HG03097 (cell line): ENCODE measurements around the gene LENG9.
"Not testable (repeated sequence)": the region's sequence is repeated elsewhere in the genome, so short reads cannot be mapped to it uniquely, and the experiment has no call there.

ENCODE experiments used
- ATAC-seq: cut with Tn5 transposase; IDR thresholded peaks from one replicate; pipeline ENCODE4 v1.9.1; 2021; ENCODE audit not compliant: unreplicated experiment, low FRiP score

The LENG9 gene

DNA sequence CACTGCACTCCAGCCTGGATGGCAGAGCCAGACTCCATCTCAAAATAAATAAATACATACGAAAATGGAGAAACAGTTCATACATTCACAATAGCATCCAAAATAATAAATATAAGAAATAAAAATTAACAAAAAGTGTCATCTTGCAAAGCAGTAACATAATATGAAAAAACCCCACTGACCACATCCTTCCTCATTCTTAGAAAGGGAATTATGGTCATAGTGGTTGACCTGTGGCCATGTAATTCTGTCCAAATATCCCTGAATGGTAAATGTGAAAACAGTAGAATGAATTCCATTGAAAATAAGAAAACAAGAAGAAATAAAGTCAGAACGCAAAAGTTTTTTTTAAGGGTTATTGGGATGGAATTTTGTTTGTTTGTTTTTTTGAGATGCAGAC lies 16.5 kb upstream of the LENG9 start:
- ATAC-seq = no peak

DNA sequence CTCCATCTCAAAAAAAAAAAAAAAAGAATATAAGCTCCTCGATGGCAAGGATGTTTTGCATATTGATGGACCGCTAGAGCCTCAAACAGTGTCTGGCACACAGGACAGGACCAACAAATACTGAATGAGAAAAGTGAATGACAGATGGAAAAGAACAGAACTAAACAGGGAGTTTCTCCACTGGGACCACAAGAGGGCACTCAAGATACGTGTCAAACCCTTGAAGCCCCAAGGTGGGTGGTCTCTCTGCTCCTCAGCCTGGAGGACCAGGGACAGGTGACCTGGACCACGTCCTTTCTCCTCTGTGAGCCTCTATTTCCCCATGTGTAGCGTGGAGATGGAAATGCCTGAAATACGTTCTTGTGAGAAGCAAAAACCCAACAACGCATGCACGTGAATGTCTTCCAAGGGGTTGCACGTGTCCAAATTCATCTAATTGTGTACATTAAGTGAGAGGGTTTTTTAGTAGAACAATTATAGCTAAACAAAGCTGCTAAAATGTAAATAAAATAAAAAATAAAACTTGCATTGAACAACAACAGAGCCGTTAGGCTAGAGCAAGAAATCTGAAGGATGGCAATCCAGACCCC lies 15.2 kb upstream of the LENG9 start:
- no peak for ATAC-seq

DNA sequence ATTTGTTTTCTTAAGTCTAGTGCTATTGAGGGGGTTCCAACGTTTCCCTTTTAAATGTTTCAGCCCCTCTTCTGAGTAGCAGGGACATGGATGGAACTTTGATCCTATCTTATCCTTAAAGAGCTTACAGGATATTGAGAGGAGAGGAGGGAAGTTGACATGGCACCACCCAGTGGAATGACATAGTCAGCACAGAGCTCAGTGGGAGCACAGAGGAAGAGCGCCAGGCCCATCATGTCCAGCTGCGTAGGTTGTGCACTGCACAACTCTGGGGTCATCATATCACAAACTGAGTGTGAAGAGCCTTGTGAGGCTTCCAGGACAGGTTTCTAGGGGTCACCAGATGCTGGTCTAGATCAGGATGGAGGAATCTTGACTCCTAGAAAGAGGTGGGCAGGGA lies 14.1 kb upstream of the LENG9 start:
- ATAC-seq = no peak

DNA sequence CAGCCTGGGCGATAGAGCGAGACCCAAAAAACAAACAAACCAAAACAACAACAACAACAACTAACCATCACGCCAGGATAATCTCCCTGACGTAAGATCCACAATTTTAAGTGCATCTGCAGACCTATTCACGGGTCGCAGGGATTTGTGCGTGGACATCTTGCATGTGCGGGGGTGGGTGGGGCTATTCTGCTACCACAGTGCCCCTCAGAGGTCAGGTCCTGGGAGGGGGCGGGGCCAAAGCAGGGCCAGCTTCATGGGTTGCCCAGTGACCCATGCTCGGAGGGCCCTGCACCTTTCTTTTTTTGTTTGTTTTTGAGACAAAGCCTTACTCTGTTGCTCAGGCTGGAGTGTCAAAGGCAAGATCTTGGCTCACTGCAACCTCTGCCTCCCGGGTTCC lies 12.1 kb upstream of the LENG9 start:
- no peak for ATAC-seq

DNA sequence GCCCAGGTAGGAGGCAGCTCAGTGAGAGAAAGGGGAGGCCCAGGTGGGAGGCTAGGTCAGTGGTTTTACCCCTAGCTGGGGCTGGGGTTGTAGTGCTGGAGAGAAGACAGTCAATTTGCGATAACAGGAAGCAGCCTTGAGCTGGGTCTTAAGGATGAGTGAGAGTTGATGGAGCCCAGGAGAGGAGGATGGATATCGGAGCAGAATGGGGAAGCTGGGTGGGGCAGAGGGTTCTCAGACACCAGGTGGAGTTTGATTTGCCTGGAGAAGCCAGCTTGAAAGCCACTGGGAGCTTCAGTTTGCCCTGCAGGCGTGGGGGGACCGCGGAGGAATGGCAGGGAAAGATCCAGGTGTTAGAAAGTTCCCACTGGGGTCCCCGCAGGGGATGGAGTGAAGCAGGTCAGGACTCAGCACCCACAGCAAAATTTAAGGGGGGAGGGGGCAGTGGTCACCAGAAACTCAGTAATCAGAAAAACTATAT lies 10.4 kb upstream of the LENG9 start:
- no peak for ATAC-seq

DNA sequence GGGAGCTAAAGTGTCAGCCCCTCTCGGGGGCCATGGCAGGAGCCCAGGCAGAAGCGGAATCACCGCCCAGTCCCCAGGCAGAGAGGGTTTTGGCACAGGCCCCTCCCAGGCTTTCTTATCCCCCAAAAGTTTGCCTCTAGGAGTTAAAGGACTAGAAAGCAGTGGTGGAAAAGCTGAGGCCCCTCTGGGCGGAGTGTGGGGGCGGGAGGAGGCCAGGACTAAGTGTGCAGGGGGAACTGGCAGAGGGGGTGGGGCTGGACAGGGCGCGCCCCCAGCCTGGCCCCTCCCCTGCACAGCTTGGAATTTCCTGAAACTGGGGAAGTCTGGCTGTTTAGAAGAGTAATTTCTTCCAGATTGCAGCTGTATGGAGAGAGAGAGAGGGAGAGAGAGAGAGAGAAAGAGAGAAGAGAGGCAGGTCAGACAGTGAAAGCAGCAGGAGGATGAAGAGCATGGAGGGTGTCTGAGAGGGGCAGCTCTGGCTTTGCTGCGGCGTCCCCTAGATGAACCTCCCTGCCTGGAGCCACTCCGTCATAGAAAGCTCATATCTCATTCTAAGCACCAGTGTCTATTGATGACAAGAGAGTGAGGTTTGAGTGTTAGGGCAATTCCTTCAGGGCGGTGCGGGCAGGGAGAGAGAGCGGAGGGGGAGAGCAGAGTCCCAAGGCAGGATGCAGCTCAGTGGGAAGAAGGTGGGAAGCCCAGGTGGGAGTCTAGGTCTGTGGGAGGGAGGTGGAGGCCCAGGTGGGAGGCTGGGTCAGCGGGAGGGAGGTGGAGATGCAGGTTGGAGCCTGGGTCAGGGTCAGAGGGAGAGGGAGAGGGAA lies 9.7 kb upstream of the LENG9 start, which contains the start of gene CDC42EP5:
CDC42EP5 (minus strand) TSS at position 226 of the 821 bp plus-strand sequence. CDS start 7,749 bp downstream, outside the sequence.
- no peak for ATAC-seq

DNA sequence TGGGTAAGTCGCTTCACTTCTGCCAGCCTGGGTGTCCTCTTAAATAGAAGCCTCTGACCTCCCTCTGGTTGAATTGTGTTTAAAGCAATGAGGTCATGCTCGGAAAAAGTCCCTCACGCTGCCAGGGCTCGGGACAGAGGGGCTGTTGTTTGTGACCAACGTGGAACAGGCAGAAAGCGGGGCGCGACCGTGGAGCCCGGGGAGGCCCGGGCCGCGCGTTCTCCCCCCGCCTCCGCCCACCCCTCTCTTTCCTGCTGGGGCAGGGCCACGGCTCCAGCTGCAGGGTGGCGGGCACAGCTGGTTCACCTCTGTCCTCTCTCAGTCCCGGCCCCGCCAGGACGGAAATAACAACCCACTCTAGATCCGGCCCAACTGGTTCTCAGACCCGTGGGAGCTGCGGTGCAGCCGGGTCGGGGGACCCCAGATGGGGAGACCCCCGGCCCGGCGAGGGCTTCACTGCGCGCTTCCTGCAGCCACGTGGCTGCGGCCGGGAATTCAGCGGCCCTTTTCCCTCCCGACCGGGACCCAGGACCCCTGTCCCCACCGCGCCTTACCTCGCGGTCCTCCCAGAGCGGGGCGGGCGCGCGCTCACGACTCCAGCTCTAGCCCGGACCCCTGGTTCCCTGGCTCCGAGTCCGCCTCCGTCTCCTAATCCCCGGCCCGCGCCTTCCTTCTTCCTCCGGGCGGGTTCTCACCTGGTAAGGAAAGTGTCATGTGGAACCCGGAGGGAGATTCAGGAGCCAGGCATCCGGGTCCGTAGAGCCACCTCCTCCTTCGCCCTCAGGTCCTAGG lies 7.6 kb upstream of the LENG9 start:
- no peak for ATAC-seq

DNA sequence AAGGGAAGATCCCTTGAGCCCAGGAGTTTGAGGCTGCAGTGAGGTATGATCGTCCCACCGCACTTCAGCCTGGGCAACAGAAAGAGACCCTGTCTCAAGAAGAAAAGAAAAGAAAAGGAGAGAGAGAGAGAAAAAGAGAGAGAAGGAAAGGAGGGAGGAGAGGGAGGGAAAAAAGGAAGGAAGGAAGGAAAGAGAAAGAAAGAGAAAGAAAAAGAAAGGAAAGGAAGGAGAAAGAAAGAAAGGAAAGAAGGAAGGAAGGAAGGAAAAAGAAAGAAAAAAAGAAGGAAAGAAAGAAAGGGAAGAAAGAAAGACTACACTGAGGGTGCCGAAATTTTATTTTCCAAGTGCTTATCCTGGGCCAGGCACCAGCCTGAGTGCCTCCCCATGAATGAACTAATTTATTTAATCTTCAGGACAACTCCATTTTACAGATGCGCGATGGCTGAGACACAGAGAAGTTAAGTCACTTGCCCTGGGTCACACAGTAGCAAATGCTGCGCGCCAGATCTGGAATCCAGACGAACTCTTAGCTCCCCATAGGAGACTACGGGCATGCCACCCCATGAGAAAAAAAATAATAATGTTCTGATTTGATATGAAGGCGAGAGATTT lies 6.8 kb upstream of the LENG9 start:
- ATAC-seq = no peak

DNA sequence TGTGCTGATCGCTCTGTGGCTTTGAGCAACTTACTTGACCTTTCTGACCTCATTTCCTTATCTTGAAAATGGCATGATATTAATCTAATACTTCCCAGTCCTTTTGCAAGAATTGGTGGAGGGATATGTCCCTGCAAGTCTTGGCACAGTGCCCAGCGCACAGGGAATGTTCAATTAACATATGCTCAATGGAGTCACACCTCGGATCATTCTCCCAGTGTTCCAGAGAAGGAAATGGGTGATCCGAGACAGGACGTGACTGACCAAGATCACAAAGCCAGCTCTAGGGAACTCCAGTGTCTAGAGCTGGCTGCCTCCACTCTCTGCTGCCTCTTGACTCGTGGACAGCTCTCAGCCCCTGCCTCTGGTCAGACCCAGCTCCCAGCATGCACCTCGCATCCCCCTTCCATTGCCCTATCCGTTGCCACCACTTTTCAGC lies 5.9 kb upstream of the LENG9 start:
- ATAC-seq = no peak

DNA sequence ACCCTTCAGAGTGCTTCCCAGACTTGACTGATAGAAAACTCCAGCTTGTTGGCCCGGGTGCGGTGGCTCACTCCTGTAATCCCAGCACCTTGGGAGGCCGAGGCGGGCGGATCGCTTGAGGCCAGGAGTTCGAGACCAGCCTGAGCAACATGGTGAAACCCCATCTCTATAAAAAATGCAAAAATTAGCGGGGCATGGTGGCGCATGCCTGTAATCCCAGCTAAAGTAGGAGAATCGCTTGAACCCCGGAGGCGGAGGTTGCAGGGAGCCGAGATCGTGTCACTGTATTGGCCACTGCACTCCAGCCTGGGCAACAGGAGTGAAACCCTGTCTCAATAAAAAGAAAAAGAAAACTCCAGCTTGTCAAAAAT lies 2.5 kb upstream of the LENG9 start:
- ATAC-seq = not testable (repeated sequence)

DNA sequence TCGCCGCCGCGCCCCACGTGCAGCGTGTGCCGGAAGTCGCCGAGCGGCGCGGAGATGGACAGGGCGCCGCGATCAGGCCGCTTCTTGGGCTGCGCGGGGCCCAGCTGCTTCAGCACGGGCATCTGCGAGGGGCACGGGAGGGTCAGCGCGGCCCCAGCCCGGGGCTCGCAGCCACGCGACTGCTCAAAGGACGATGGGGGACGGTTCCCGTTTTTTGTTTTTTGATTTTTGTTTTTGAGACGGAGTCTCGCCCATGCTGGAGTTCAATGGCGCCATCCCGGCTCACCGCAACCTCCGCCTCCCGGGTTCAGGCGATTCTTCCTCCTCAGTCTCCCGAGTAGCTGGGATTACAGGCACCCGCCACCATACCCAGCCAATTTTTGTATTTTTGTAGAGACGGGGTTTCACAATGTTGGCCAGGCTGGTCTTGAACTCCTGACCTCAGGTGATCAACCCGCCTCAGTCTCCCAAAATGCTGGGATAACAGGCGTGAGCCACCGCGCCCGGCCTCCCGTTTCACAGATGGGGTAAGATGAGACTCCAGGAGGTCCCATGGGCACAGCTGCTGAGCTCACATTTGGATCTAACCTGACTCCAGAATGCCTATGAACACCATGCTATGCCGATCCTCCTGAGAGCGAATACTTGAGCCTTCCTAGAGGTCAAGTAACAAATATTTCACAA lies 2.0 kb upstream of the LENG9 start:
- ATAC-seq = no peak

DNA sequence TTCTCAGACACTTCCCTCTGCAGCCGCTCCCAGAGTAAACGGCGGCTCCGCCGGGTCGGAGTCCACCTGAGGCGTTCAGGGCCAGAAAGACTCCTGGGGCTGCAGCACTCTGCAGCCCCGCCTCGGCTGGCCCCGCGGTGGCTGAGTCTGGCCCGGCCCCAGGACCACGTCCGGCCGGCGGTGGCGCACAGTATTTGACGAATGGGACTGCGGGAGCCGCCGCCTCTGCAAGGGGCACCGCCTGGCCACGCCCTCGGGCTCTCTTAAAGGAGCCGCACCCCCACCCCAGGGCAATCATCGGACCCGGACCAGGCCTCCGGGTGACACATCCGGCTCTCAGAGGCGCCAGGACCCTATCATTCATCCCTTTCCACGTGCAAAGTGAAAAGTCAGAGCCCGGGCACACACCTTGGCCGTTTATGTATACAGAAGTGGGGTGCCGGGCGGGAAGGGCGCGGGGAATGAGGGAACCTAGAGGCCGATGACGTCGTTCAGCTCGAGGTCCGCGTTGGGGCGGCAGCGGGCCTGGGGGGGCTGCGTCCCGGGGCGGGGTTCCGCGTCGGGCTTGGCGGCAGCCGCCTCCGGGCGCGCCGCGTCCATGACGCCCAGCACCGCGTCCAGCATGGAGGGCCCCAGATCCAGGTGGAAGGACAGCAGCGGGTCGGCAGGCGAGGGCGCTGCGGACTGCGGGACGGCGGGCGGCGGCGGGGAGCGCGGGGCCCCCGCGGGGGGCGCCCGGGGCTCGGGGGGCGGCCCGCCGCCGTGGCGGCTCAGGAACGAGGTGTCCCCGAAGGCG lies 1.2 kb upstream of the LENG9 start:
- peak; percentile 42 for ATAC-seq

DNA sequence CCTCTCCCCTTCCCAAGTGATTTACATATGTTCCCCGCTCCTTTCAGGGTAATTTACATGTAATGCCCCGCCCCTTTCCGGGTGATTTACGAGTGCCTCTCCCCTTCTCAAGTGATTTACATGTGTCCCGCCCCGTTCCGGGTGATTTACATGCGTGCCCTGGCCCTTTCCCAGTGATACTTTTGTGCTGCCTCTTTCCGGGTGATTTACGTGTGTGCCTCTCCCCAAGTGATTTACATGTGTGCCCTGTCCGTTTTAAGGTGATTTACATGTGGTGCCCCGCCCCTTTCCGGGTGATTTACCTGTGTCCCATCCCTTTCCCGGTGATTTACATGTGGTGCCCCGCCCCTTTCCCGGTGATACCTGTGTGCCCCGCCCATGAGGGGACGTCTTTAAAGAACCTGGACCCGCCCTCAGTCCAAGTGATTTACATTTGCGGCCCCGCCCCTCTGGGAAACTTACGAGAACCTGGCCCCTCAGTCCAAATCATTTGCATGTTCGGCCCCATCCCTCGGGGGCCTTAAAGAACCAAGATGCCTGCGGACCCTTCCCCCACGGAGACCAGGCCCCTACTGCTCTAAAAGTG lies 559 bp upstream of the LENG9 start:
- ATAC-seq = peak; percentile 32

DNA sequence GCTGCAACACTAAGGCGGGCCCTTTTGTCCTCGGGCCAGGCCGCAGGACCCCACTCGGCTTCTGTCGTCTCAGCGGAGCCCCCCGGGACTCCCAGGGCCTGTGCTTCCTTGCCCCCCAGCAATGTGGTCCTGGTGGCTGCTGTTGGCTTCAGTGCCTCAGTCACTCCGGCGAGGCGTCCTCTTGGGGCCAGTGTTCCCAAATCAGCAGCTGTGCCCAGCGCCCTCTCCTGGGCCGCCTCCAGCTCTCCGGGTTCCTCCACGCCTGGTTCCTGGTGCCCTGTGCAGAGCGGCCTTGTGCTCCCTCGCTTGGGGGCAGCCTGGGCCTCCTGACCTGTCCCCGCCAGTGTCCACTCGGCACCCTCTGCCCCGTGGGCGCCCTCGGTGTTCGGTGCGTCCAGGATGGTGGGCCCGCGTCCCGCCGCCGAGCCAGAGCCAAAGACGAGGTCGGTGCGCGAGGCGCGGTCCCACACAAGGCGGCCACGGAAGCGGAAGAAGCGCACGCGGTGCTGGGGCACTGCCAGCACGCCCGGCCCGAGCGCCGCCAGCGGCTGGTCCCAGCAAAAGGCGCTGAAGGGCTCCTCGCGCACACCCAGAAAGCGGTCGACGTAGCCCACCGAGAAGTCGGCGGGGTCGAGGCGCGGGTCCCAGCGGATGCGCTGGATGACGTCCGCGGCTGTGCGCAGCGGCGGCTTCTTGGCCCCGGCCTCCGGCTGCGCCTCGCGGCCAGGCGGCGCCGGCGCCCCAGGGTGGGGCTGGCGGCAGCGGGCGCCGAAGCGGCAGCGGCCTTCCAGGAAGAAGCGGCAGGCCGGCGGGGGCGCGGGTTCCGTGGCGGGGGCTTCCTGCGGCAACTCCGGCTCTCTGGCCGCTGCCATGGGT lies 685 bp downstream of the LENG9 start:
- ATAC-seq = peak; percentile 15

DNA sequence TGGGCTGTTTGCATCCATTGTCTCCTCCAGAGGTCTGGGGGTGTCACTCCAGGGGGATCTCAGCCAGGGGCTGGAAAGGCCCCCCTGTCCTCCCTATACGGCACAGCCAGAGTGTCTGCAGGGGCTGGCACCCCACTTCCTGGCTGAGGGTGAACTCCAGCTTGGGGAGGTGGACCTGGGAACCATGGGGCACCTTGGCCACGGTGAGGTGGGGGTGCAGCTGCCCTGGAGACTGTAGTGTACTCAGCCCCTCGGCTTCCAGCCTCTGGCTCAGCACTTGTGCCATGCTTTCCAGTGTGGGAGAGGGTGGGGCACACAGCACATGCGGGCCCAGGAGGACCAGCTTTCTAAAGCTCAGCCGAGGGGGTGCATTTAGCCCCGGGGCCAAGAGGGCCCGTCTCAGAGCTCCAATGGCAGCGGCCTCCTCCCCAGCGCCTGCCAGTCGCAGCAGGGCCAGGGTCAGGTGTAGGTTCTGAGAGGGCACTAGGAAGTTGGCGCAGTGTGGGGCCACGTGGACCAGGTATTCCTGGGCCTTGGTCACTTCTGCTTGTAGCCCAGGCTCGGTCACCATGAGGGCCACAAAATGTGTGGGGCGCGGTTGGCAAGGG lies 1.4 kb downstream of the LENG9 start:
- no peak for ATAC-seq

DNA sequence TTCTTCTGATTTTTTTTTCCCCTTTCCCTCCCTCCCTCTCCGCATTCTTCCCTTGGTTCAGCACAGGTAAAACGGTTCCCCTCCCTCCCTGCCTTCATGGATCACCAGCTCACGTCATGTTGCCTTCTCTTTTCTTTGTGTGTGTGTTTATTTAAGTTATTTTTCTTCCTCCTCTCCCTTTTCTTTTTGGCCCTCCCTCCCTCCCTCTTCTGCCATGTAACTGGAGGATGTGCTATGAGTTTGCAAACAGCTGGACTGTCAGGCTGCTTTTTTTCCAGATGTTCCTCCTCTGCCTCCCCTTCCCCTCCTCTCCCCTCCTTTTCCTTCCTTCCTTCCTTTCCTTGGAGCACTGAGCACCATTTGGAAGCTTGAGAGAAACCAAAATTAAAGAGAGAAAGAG lies 2.0 kb downstream of the LENG9 start:
- ATAC-seq = no peak

DNA sequence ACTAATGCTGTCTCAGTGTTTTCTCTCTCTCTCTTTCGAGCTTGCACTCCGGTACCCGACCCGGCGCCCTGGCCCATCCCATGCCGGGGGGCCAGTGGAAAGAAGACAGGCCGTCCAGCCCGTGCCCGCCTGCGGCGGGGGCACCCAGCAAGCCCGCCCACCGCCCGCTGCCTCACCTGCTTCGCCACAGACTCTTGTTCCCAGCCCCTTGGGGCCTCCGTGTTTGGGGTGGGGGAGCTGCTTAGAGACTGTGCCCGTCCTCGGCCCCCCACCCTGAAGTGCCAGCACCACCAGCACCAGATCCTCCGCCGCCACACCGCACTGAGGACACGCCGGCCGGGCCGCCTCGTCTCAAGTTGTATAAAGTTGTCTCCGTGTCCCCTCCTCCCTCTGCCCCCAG lies 2.4 kb downstream of the LENG9 start:
- no peak for ATAC-seq
